SIG-M5 treated with dmso at 0.1 percent for 504 hours (cell line): ENCODE data around the gene HPCAL1.

ENCODE experiments used
- DNase-seq: peaks from one replicate; lab custom pipeline; 2025; ENCODE audit not compliant: unreplicated experiment; lab: John Stamatoyannopoulos, UW

The HPCAL1 gene

GRCh38 chr2:10300997-10301940, 1.4 kb upstream of the HPCAL1 start:
- DNase-seq, result no peak

GRCh38 chr2:10301941-10302478, 694 bp upstream of the HPCAL1 start:
- DNase-seq, result no peak

- DNase-seq, result no peak
Observed at GRCh38 chr2:10303181-10303693, 533 bp downstream of the HPCAL1 start.

- DNase-seq, result no peak
Observed at GRCh38 chr2:10303694-10304378, 1.1 kb downstream of the HPCAL1 start.

- no peak for DNase-seq
Observed at GRCh38 chr2:10304458-10305253, 2.0 kb downstream of the HPCAL1 start.

- DNase-seq, result peak; percentile 40
Observed at GRCh38 chr2:10305254-10305635, 2.5 kb downstream of the HPCAL1 start.

GRCh38 chr2:10305715-10306114, 3.0 kb downstream of the HPCAL1 start:
- DNase-seq, result no peak

GRCh38 chr2:10306901-10307463, 4.3 kb downstream of the HPCAL1 start:
- no peak for DNase-seq

- DNase-seq, result no peak
Observed at GRCh38 chr2:10307561-10308156, 5.0 kb downstream of the HPCAL1 start.

GRCh38 chr2:10308866-10309265, 6.2 kb downstream of the HPCAL1 start:
- no peak for DNase-seq

- DNase-seq, result no peak
Observed at GRCh38 chr2:10309286-10309685, 6.6 kb downstream of the HPCAL1 start.

GRCh38 chr2:10310309-10310888, 7.7 kb downstream of the HPCAL1 start:
- no peak for DNase-seq

- no peak for DNase-seq
Observed at GRCh38 chr2:10311736-10312135, 9.0 kb downstream of the HPCAL1 start.

- no peak for DNase-seq
Observed at GRCh38 chr2:10312437-10312957, 9.8 kb downstream of the HPCAL1 start.

GRCh38 chr2:10316336-10316735, 13.6 kb downstream of the HPCAL1 start:
- DNase-seq, result no peak

GRCh38 chr2:10316860-10317259, 14.2 kb downstream of the HPCAL1 start:
- DNase-seq, result no peak

- DNase-seq, result no peak
Observed at GRCh38 chr2:10317646-10318045, 14.9 kb downstream of the HPCAL1 start.

GRCh38 chr2:10318345-10318744, 15.6 kb downstream of the HPCAL1 start:
- DNase-seq, result no peak

- no peak for DNase-seq
Observed at GRCh38 chr2:10319892-10320574, 17.3 kb downstream of the HPCAL1 start.
